Gastrocnemius medialis (tissue), 4 donors: ENCODE data around the gene FOS. TPM values are rescaled to one million over a fixed set of nuclear protein-coding genes. Genes with fewer than 3 reads are reported as not detected.
"Not testable (repeated sequence)": the region's sequence is repeated elsewhere in the genome, so short reads cannot be mapped to it uniquely, and the experiment has no call there.

Source experiments
- ATAC-seq, 2 donors: fragments of 150-250 bp; one replicate each; pipeline ENCODE4 v1.9.1; 2016
- DNase-seq, 2 donors: peaks; one replicate each; pipeline ENCODE4 v3.0.0-alpha.2; 2019
- H3K27ac ChIP-seq, 4 donors: fragments of 200-600 bp; sonication (generic); 1 replicate in 1 of 4; 2 replicates in 3 of 4; pipeline ENCODE4 v1.5.1; 2016 to 2018; ENCODE audit warnings: mild to moderate bottlenecking in 2 of 4, moderate library complexity in 1 of 4
- H3K27me3 ChIP-seq, 3 donors: fragments of 200-600 bp; sonication (generic) in 2 of 3; 1 replicate in 1 of 3; 2 replicates in 2 of 3; pipeline versions ENCODE4 v1.5.1 to v1.6.0; 2016 to 2019; ENCODE audit warnings: mild to moderate bottlenecking in 1 of 3, moderate library complexity in 1 of 3
- H3K36me3 ChIP-seq, 2 donors: fragments of 200-600 bp; sonication (generic) in 1 of 2; one replicate each; pipeline ENCODE4 v1.5.1; 2017 to 2018
- H3K4me1 ChIP-seq, 2 donors: fragments of 200-600 bp; sonication (generic) in 1 of 2; one replicate each; pipeline ENCODE4 v1.5.1; 2016 to 2017; ENCODE audit warnings: mild to moderate bottlenecking in 2 of 2
- H3K4me3 ChIP-seq, 4 donors: fragments of 200-600 bp; sonication (generic) in 3 of 4; 1 replicate in 1 of 4; 2 replicates in 3 of 4; pipeline ENCODE4 v1.5.1; 2016 to 2019; ENCODE audit warnings: mild to moderate bottlenecking in 2 of 4
- H3K9me3 ChIP-seq, 3 donors: fragments of 200-600 bp; sonication (generic) in 2 of 3; 1 replicate in 1 of 3; 2 replicates in 2 of 3; pipeline ENCODE4 v1.5.1; 2016 to 2019
- POLR2A ChIP-seq, 2 donors: fragments of 450-650 bp; IDR thresholded peaks; one replicate each; pipeline ENCODE4 v1.6.1; 2017; ENCODE audit warnings: antibody characterized with exemption in 2 of 2, mild to moderate bottlenecking in 2 of 2, moderate library complexity in 2 of 2
- in situ Hi-C, 4 donors: fragments of 200-750 bp; cut with MboI; loops; one replicate each; pipeline versions ENCODE4 v1.15.0 to v1.8.0; 2017; ENCODE audit warnings: low sequenced_read_pairs in 4 of 4
- intact Hi-C: fragments of 100-400 bp; cut with DNase I; formaldehyde crosslinking; loops from one replicate; pipeline ENCODE4 v1.15.1; 2023; ENCODE audit warnings: low total_unique reads
- total RNA-seq, 4 donors: library from RNA; depleted of rRNA; stranded (reverse); fragments of >200 nt; gene quantifications; one replicate each; pipeline versions ENCODE4 v1.1.0 to v1.2.3, GENCODE V29; 2016
- TF ChIP-seq, protein P1 (sequence below), 5 experiments: fragments of 450-650 bp in 3 of 5; fragments of 200-600 bp in 2 of 5; sonication (generic) in 2 of 5; IDR thresholded peaks in 4 of 5; conservative IDR thresholded peaks in 1 of 5; 1 replicate in 4 of 5; 2 replicates in 1 of 5; pipeline ENCODE4 v1.5.1; 2016 to 2019; ENCODE audit warnings: antibody characterized with exemption in 5 of 5, mild to moderate bottlenecking in 3 of 5, moderate library complexity in 3 of 5

FOS gene
- total RNA-seq, 4 donors from 2014 or later = 16.3 to 110 (median 53.5) TPM

DNA sequence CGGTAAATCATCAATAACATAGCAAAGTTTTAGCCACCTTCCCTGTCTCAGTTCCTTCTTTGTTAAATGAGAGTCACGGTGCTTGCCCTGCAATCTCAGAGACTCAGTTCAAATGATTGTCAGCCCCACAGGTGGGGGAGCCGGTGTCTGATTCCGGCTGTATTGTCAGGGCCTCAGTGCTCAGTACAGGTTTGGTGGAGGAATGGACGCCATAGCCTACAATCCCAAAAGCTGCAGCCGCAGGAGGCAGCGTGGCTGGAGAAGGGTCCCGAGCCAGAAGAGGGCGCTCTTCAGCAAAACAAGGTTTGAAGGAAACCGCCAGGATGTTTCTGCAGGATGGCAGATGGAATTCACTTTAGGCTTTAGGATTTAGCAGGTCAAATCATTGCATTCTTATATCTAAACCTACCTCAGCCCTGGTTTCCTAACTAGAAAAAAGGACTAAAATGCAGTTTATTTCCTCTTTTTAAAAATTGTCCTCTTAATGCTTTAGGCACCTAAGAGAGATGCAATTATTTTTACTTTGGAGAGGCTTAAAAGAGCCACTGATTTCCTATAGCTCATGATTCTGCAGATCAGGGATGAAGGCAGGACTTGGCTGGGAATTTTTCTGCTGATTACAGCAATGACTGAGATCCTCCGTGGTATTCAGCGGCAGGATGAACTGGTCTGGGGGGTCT is 29.2 kb downstream of the FOS start:
- in situ Hi-C loops = loop anchor here (5.0 to 10.0 kb wide), 5 partner anchors 104 to 184 kb away; no protein-coding TSS in a partner anchor

DNA sequence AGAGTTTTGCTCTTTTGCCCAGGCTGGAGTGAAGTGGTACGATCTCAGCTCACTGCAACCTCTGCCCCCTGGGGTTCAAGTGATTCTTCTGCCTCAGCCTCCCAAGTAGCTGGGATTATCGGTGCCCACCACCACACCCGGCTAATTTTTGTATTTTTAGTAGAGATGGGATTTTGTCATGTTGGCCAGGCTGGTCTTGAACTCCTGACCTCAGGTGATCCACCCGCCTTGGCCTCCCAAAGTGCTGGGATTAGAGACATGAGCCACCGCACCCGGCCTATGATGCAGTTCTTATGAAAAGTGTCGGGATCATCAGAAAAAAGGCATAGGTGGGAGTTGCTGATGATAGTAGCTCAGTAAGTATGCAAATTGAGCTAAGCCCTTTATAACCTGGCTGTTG is 30.4 kb downstream of the FOS start:
- not testable (repeated sequence) for H3K9me3 ChIP-seq, H3K36me3 ChIP-seq, H3K27ac ChIP-seq, H3K27me3 ChIP-seq, ATAC-seq, H3K4me3 ChIP-seq
- in situ Hi-C loops (loop anchor here (5.0 to 10.0 kb wide), 5 partner anchors 103 to 183 kb away; no protein-coding TSS in a partner anchor), intact Hi-C loops (loop anchor here (1.0 to 5.0 kb wide), 2 partner anchors 100 to 118 kb away; partner anchors contain the start of gene JDP2)
- H3K4me1 ChIP-seq = peaks cover 11 to 26% of the 10 kb centered on the region in 2 donors
- DNase-seq = peak in 1 of 2 donors; percentile 8

More for the DNA sequence above, 29.2 kb downstream of the FOS start:
- ATAC-seq = peak; percentile 71 to 79
- Histone ChIP-seq H3K9me3 (no peaks in the 10 kb centered on the region), H3K27me3 (no peaks in the 10 kb centered on the region), H3K36me3 (no peaks in the 10 kb centered on the region), H3K4me1 (peaks cover 11 to 26% of the 10 kb centered on the region in 2 donors), H3K27ac (no peak overlapping the region), H3K4me3 (no peak overlapping the region)
- TF ChIP-seq POLR2A (IDR thresholded peaks at IDR 0.05) = no peak
- TF ChIP-seq, protein P1, sequence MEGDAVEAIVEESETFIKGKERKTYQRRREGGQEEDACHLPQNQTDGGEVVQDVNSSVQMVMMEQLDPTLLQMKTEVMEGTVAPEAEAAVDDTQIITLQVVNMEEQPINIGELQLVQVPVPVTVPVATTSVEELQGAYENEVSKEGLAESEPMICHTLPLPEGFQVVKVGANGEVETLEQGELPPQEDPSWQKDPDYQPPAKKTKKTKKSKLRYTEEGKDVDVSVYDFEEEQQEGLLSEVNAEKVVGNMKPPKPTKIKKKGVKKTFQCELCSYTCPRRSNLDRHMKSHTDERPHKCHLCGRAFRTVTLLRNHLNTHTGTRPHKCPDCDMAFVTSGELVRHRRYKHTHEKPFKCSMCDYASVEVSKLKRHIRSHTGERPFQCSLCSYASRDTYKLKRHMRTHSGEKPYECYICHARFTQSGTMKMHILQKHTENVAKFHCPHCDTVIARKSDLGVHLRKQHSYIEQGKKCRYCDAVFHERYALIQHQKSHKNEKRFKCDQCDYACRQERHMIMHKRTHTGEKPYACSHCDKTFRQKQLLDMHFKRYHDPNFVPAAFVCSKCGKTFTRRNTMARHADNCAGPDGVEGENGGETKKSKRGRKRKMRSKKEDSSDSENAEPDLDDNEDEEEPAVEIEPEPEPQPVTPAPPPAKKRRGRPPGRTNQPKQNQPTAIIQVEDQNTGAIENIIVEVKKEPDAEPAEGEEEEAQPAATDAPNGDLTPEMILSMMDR (IDR thresholded peaks at IDR 0.05 in 4 of 5, conservative IDR thresholded peaks at IDR 0.05 in 1 of 5) = peak; percentile 84 to 94 (median 90)
- peak; percentile 73 to 80 for DNase-seq
- intact Hi-C loops = loop anchor here (1.0 to 5.0 kb wide), 3 partner anchors 101 to 181 kb away; partner anchors contain the start of gene JDP2

DNA sequence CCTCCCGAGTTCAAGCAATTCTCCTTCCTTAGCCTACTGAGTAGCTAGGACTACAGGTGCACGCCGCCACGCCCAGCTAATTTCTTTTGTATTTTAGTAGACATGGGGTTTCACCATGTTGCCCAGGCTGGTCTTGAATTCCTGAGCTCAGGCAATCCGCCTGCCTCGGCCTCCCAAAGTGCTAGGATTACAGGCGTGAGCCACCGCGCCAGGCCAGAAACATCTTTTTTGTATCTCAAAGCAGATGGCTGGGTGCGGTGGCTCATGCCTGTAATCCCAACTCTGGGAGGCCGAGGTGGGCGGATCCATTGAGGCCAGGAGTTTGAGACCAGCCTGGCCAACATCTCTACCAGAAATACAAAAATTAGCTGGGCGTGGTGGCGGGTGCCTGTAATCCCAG is 30.9 kb downstream of the FOS start:
- intact Hi-C loops (loop anchor here (5.0 kb wide), 1 partner anchor 118 kb away; the partner anchor contains the start of gene JDP2), in situ Hi-C loops (loop anchor here (5.0 to 10.0 kb wide), 5 partner anchors 103 to 183 kb away; no protein-coding TSS in a partner anchor)
- not testable (repeated sequence) for H3K4me3 ChIP-seq, H3K27me3 ChIP-seq, ATAC-seq, H3K36me3 ChIP-seq, H3K9me3 ChIP-seq
- peak in 1 of 2 donors; percentile 9 for DNase-seq
- Histone ChIP-seq H3K27ac (peak overlapping the region in 3 of 4 donors; percentile 63 to 73 (median 69)), H3K4me1 (peaks cover 15 to 26% of the 10 kb centered on the region in 2 donors)

DNA sequence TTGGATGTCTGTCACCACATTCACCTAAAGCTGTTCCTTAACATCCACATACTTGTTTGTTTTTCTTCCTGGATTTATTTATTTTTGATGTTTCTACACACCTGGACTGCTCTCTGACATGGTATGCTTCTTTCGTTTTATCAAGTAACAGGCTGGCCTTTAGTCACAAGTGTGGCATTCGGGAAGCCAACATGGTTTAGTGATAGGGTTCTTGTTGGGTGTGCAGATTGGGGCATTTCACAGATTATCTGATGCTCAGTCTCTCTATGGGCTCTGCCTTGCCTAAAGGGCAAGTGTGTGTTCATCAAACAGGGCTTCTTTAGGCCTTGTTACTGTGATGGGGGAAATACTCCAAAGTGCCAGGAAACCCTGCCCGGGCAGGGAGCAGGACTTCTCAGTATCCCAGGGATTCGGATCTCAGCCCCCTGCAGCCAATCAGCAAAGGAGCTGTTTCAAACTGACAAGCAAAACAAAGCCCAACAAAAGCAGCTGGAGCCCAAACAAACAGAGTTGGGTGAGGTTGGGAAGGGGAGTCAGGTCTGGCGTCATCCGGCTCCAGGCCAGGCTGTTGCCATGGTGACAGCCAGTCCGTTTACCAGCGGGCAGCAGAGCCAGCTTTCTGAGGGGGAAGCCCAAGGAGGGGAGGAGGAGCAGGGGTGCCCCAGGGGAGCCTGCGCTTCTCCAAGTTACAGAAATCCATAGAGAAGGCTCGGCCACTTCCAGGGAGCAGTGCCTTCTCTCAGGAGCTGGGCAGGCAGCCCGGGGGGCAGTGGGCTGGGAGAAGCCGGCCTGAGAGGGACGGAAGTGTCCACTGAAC is 31.9 kb downstream of the FOS start:
- in situ Hi-C loops = no loop called here
- H3K4me3 ChIP-seq = peak overlapping the region in 1 of 4 donors; percentile 5

DNA sequence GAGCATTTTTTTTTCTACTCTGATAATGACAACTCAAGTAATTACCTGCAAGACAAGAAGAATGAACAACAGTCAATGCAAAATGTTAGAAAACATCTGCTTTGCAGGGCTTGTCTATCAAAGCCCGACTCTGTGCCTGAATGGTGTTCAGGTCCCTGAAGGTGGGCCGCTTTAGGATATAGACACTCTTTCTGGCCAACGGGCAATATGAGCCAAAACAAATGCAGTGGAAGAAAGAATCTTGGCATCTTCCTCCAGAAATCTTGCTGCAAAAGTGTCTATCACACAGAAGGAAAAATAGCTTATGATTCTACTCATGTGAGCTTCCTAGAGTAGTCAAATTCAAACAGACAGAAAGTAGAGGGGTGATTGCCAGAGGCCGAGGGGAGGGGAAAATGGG is 32.7 kb downstream of the FOS start:
- no peak overlapping the region for H3K4me3 ChIP-seq
- in situ Hi-C loops (no loop called here), intact Hi-C loops (no loop called here)
- H3K36me3 ChIP-seq = no peaks in the 10 kb centered on the region
- peak overlapping the region; percentile 63 to 74 (median 71) for H3K27ac ChIP-seq
- H3K4me1 ChIP-seq = peaks cover 21 to 37% of the 10 kb centered on the region in 2 donors
- ATAC-seq = no peak
- peak in 1 of 2 donors; percentile 6 for DNase-seq
- TF ChIP-seq, protein P1 (IDR thresholded peaks at IDR 0.05 in 4 of 5, conservative IDR thresholded peaks at IDR 0.05 in 1 of 5) = no peak
- no peak for TF ChIP-seq POLR2A (IDR thresholded peaks at IDR 0.05)
- H3K27me3 ChIP-seq = no peaks in the 10 kb centered on the region
- no peaks in the 10 kb centered on the region for H3K9me3 ChIP-seq

More for the DNA sequence above, 31.9 kb downstream of the FOS start:
- Histone ChIP-seq H3K27ac (peak overlapping the region; percentile 63 to 74 (median 71)), H3K36me3 (no peaks in the 10 kb centered on the region), H3K27me3 (no peaks in the 10 kb centered on the region), H3K9me3 (no peaks in the 10 kb centered on the region), H3K4me1 (peaks cover 21 to 34% of the 10 kb centered on the region in 2 donors)
- intact Hi-C loops = no loop called here
- TF ChIP-seq, protein P1 (IDR thresholded peaks at IDR 0.05 in 4 of 5, conservative IDR thresholded peaks at IDR 0.05 in 1 of 5) = no peak
- no peak for TF ChIP-seq POLR2A (IDR thresholded peaks at IDR 0.05)
- DNase-seq (peak; percentile 54 to 75), ATAC-seq (peak; percentile 42 to 51)
